Measurements from ENCODE around the gene PPP6R2. TPM values are rescaled to one million over a fixed set of nuclear protein-coding genes. Genes with fewer than 3 reads are reported as not detected.

The PPP6R2 gene
- total RNA-seq, 1 donor = 61.2 TPM

- no peak overlapping the region for H3K27ac ChIP-seq (ENCODE audit: low read depth, low read length)
- H3K79me2 ChIP-seq (ENCODE audit: insufficient read depth, low read length) = no peaks in the 10 kb centered on the region
- no peaks in the 10 kb centered on the region for H3K27me3 ChIP-seq (ENCODE audit: insufficient read depth, low read length)
- TF ChIP-seq CTCF (IDR thresholded peaks at IDR 0.05; ENCODE audit: extremely low read depth, low read depth, low read length) = no peak
- no peaks in the 10 kb centered on the region for H3K4me1 ChIP-seq (ENCODE audit: insufficient read depth, low read length)
- no peak overlapping the region for H3K4me3 ChIP-seq (ENCODE audit: insufficient read depth, low read length)
- peaks cover 2% of the 10 kb centered on the region for H4K20me1 ChIP-seq (ENCODE audit: insufficient read depth, low read length)
- H3K36me3 ChIP-seq (ENCODE audit: insufficient read depth, low read length) = peaks cover 60% of the 10 kb centered on the region
- no peak overlapping the region for H3K4me2 ChIP-seq (ENCODE audit: insufficient read depth, low read length)
- H3K9me3 ChIP-seq (ENCODE audit: low read depth, low read length) = no peaks in the 10 kb centered on the region
- no peak overlapping the region for H2AFZ ChIP-seq (ENCODE audit: low read length)
- DNase-seq (ENCODE audit: insufficient read length, low spot score, missing footprints) = no peak
Measured at GRCh38 chr22:50459016-50459415, 115.9 kb downstream of the PPP6R2 start.

- H3K27ac ChIP-seq (ENCODE audit: low read depth, low read length) = no peak overlapping the region
- H3K27me3 ChIP-seq (ENCODE audit: insufficient read depth, low read length) = no peaks in the 10 kb centered on the region
- no peaks in the 10 kb centered on the region for H3K9me3 ChIP-seq (ENCODE audit: low read depth, low read length)
- H3K4me3 ChIP-seq (ENCODE audit: insufficient read depth, low read length) = no peak overlapping the region
- H4K20me1 ChIP-seq (ENCODE audit: insufficient read depth, low read length) = peaks cover 2% of the 10 kb centered on the region
- no peak for DNase-seq (ENCODE audit: insufficient read length, low spot score, missing footprints)
- no peak overlapping the region for H3K4me2 ChIP-seq (ENCODE audit: insufficient read depth, low read length)
- H2AFZ ChIP-seq (ENCODE audit: low read length) = no peak overlapping the region
- peaks cover 60% of the 10 kb centered on the region for H3K36me3 ChIP-seq (ENCODE audit: insufficient read depth, low read length)
- H3K79me2 ChIP-seq (ENCODE audit: insufficient read depth, low read length) = no peaks in the 10 kb centered on the region
- H3K4me1 ChIP-seq (ENCODE audit: insufficient read depth, low read length) = no peaks in the 10 kb centered on the region
- TF ChIP-seq CTCF (IDR thresholded peaks at IDR 0.05; ENCODE audit: extremely low read depth, low read depth, low read length) = no peak
Measured at GRCh38 chr22:50459496-50460140, 116.5 kb downstream of the PPP6R2 start.

- Histone ChIP-seq H3K9me3 (ENCODE audit: low read depth, low read length) (no peaks in the 10 kb centered on the region), H3K4me2 (ENCODE audit: insufficient read depth, low read length) (no peak overlapping the region), H3K4me1 (ENCODE audit: insufficient read depth, low read length) (no peaks in the 10 kb centered on the region), H3K4me3 (ENCODE audit: insufficient read depth, low read length) (no peak overlapping the region), H3K79me2 (ENCODE audit: insufficient read depth, low read length) (no peaks in the 10 kb centered on the region), H3K27me3 (ENCODE audit: insufficient read depth, low read length) (no peaks in the 10 kb centered on the region), H3K27ac (ENCODE audit: low read depth, low read length) (no peak overlapping the region), H4K20me1 (ENCODE audit: insufficient read depth, low read length) (peaks cover 2% of the 10 kb centered on the region), H2AFZ (ENCODE audit: low read length) (no peak overlapping the region), H3K36me3 (ENCODE audit: insufficient read depth, low read length) (peaks cover 62% of the 10 kb centered on the region)
- no peak for TF ChIP-seq CTCF (IDR thresholded peaks at IDR 0.05; ENCODE audit: extremely low read depth, low read depth, low read length)
- no peak for DNase-seq (ENCODE audit: insufficient read length, low spot score, missing footprints)
Measured at GRCh38 chr22:50460938-50461337, 117.8 kb downstream of the PPP6R2 start.

- H3K79me2 ChIP-seq (ENCODE audit: insufficient read depth, low read length) = no peaks in the 10 kb centered on the region
- no peak for DNase-seq (ENCODE audit: insufficient read length, low spot score, missing footprints)
- H3K27me3 ChIP-seq (ENCODE audit: insufficient read depth, low read length) = no peaks in the 10 kb centered on the region
- H3K4me3 ChIP-seq (ENCODE audit: insufficient read depth, low read length) = no peak overlapping the region
- no peaks in the 10 kb centered on the region for H3K9me3 ChIP-seq (ENCODE audit: low read depth, low read length)
- no peak for TF ChIP-seq CTCF (IDR thresholded peaks at IDR 0.05; ENCODE audit: extremely low read depth, low read depth, low read length)
- peaks cover 2% of the 10 kb centered on the region for H4K20me1 ChIP-seq (ENCODE audit: insufficient read depth, low read length)
- H3K36me3 ChIP-seq (ENCODE audit: insufficient read depth, low read length) = peaks cover 68% of the 10 kb centered on the region
- H2AFZ ChIP-seq (ENCODE audit: low read length) = no peak overlapping the region
- no peak overlapping the region for H3K4me2 ChIP-seq (ENCODE audit: insufficient read depth, low read length)
- no peaks in the 10 kb centered on the region for H3K4me1 ChIP-seq (ENCODE audit: insufficient read depth, low read length)
- H3K27ac ChIP-seq (ENCODE audit: low read depth, low read length) = no peak overlapping the region
Measured at GRCh38 chr22:50461536-50461935, 118.4 kb downstream of the PPP6R2 start.
